IPS-NIHi7 (cell line): ENCODE measurements around the gene TGFBR3L.

Experiments used
- DNase-seq: peaks from one replicate; pipeline ENCODE4 v3.0.0; 2012; ENCODE audit warnings: mixed read lengths; ENCODE audit errors: extremely low spot score

TGFBR3L gene

GRCh38 chr19:7914598-7915045, at the start of gene TGFBR3L:
TSS of gene TGFBR3L (plus strand) at chr19:7914830.
- DNase-seq = no peak

DNA sequence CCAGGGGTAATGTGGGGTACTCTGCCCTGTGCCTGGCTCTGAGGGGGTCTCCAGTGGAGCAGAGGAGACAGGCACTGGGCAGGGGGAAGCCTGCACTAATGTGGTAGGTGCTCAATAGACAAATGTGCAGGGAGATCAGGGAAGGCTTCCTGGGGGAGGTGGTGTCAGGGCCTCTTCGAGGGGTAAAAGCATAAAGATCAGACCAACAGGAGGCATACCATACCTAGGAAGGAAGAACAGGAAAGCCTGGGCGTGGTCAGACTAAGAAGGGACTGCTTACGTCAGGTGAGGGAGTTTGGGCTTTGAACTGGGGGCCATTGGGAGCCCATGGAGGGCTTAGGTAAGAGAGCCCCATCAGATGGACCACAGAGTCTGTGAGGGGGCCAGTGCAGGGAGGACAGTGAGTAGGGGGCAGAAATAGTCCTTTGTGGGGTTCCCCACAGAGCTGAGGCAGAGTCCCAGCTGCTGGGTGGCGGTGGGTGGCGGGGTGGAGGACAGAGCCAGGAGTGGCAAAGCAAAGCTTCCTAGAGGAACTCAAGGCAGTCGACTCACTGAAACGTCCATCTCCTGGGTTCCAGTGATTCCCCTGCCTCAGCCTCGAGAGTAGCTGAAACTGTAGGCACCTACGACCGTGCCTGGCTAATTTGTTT, 49.2 kb upstream of the TGFBR3L start:
- DNase-seq = no peak

DNA sequence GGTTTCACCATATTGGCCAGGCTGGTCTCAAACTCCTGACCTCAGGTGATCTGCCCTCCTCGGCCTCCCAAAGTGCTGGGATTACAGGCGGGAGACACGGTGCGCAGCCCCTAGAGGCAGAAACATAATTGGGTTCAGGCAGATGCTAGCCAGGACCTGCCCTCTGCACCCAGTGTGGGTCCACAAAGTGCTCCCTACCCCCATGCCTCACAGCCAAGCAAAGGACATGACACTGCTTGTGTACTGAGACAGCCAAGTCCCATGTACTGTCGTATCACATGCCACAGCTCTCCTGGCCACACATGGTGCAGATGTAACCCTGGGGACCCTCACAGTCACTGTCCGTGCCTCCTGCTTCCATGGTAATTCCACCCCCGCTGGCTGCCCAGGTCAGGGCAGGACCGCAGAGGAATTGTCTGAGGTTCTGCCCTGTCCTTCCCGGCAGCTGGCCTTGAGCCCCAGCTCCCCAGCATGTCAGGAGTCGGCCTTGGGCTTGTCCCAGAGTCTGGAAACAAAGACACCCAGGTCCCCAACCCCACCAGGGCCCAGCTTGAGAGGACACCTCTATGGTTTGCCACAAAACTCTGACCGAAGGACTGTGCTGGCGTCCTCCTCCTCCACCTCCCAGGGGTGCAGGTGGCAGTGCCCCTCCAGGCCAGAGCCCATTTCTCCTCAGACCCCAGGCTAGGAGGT, 48.1 kb upstream of the TGFBR3L start:
- no peak for DNase-seq

DNA sequence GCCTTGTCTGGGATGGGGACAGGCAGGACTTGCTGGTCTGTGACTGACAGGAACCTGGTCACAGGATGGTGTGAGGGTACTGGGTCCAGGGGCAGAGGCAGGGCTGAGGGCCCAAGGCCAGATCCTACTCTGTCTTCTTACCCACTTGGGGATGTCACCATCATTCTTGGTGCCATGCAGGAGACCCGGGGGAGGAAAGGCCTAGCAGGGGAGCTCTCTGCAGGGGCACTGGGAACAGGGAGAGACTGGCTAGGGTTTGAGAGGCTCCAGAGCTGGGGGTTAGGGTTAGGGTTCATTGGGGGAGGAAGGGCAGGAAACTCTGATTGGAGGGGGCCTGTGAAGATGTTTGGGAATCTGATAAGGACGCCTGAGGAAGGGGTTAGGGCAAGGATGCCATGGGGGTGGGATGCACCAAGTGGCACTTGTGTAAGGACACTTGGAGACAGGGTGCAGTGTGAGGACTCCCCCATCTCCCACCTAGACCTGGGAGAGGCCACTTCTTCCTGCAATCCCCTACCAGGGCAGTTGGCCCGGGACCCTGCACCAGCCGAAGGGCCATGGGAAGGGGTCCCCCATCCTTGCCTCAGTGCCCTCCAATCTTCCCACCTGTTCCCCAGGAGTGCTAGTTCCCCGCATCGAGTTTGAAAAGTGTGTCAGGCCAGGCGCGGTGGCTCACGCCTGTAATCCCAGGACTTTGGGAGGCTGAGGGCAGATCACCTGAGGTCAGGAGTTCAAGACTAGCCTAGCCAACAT, 47.4 kb upstream of the TGFBR3L start:
- no peak for DNase-seq

GRCh38 chr19:7868326-7868670, 46.3 kb upstream of the TGFBR3L start:
- DNase-seq = no peak

GRCh38 chr19:7868671-7869452, 45.8 kb upstream of the TGFBR3L start:
- DNase-seq = peak; percentile 82

DNA sequence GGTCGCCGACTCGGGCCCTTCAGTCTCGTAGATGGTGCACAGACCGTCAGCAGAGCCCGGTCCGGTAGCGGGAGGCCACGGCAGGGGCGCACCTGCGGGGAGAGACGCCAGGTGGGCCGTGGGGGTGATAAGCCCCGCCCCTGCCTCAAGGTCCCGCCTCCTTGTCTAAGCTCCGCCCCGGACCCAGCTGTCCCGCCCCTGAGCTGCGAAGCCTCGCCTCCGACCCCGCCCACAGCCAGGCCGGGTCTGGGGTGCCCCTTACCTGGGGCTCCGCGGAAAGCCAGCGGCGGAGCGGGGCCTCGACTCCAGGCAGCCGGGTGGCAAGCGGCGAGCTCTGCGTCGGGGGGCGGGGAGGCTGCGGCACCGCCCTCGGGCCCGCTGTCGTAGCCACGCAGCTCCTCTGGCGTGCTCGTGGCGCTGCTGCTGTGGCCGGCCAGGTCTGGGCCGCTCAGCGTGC, 45.1 kb upstream of the TGFBR3L start:
- peak; percentile 47 for DNase-seq

DNA sequence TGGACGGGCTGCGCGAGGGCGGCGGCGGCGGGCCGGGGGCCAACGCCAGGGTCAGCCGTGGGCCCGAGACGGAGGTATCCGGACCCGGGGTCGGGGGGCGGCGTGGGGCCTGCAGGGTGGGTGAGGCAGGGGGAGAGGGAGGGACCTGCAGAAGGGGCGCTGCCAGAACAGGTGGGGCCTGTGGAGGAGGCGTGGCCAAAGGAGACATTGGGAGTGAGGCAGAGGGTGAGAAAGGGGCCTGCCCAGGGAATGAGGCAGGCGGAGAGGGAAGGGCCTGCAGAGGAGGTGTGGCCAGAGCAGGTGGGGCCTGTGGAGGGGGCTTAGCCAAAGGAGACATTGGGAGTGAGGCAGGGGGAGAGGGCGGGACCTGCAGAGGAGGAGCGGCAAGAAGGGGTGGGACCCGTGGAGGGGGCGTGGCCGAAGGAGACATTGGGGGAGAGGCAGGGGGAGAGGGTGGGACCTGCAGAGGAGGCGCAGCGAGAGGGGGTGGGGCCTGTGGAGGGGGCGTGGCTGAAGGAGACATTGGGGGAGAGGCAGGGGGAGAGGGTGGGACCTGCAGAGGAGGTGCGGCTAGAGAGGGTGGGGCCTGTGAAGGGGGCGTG, 44.6 kb upstream of the TGFBR3L start:
- DNase-seq = peak; percentile 53

DNA sequence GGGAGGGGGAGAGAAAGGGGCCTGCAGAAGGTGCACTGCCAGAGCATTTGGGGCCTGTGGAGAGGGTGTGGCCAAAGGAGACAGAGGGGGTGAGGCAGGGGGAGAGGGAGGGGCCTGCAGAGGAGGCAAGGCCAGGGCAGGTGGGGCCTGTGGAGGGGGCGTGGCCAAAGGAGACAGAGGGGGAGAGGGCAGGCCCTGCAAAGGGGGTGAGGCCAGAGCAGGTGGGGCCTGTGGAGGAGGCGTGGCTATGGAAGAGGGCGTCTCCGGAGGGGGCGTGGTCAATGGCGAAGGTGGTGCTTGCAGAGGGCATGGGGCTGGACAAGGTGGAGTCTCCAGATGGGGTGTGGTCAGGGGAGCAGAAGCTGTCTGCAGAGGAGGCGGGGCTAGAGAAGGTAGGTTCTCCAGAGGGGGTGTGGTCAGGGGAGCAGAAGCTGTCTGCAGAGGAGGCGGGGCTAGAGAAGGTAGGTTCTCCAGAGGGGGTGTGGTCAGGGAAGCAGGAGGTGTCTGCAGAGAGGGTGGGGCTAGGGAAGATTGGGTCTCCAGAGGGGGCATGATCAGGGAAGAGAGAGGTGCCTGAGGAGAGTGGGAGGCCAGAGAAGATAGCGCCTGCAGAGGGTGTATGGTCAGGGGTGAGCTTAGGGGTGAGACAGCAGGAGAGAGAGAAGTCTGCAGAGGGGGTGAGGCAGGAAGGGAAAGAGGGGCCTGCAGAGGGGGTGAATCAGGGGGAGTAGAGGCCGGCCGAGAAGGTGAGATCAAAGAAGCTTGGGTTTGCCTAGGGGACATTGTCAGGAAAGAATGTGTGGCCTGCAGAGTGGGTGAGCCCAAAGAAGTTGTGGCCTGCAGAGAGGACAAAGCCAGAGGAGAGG, 43.8 kb upstream of the TGFBR3L start:
- DNase-seq = peak; percentile 66

DNA sequence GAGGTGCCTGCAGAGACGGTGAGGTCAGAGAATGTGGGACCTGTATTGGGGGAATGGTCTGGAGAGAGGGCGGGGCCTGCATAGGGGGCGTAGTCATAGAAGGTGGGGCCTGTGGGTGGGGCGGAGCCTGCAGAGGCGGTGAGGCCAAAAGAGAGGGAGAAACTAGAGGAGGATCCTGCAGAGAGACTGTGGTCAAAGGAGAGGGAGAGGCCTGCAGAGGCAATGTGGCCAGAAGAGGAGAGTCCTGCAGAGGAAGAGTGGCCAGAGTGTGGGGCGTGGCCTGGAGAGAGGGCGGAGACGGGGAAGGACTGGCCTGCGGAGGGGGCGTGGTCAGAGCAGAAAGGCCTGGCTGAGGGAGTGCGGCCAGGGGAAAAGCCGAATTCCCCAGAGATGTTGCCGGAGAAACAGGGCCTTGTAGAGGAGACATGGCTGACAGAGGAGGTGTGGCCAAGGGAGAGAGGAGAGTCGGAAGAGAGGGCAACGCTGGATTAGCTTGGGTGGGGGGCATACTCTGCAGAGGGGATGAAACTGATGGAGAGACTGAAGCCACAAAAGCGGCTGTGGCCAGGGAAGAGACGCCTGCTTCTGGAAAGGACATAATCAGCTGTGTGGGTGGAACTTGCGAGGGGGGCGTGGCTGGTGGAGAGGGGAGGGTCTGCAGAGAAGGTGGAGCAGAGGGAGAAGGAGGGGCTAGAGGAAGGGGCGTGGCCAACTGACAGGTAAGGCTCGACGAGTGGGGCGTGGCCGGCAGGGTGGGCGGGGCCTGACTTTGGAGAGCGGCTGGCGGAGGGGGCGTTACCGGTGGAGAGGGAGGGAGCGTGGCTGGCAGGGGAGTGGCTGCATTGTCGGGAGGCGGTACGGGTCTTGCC, 43.0 kb upstream of the TGFBR3L start:
- peak; percentile 77 for DNase-seq

DNA sequence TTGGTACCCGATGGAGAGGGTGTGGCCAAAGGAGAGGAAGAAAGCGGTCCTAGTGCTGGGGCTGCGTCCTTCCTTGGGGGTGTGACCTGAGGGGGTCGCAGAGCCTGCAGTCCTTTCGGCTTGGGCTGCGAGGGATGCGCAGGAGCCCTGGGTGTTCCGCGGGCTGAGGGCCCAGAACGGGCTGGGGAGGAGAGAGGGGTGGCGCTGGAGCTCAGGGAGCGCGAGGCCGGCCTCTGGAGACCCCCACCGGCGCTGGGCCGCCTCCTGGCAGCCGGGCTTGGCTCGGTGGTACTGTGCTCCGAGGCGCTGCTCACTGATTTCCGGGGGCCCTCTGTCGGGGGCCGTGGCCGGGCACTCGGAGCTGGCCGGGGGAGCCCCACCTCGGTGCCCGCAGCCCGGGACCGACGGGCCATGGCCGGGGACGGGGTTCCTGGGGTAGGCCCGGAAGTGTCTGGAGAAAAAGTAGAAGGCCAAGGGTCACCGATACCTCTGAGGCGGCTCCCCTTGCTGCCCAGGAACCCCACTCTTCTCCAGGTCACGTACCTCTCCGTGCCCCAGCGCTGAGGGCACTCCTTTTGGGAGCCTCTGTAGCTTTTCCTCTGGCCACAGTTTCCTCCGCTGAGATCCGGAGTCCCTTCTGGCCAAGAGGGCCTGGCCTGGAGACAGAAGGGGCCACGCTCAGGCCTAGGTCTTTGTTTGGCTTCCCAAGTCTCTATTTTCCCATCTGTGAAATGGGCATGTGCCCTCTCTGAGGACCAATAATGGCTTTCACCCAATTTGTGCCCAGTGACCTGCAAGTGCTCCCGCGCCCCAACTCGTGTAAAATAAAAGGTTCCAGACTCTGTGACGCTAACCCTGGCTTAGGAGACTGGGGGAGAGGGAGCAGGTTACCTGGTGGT, 42.1 kb upstream of the TGFBR3L start:
- no peak for DNase-seq

- DNase-seq = no peak
These were observed 41.1 kb upstream of the TGFBR3L start for GRCh38 chr19:7873304-7874075.

- peak; percentile 87 for DNase-seq
These were observed 40.3 kb upstream of the TGFBR3L start, which contains the start of gene PRR36 for GRCh38 chr19:7874076-7874896. TSS of gene PRR36 (minus strand) at chr19:7874390. CDS start at chr19:7873689, 701 bp downstream.

DNA sequence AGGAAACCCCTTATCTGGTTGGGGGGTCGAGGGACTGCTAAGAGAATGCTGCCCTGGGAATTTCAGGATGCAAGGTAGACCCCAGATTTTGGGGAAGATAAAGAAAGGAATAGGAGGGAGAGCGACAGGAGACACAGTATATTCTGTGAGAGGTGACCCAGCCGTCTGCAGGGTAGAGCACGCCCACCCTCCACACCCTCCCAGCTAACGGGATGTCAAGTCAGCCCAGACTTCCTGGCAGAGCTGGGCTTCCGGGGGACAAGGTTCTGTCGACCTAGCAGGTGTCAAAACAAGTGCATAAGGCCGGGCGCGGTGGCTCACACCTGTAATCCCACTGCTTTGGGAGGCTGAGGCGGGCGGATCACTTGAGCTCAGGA, 39.7 kb upstream of the TGFBR3L start:
- no peak for DNase-seq

GRCh38 chr19:7877249-7877836, 37.3 kb upstream of the TGFBR3L start:
- no peak for DNase-seq

DNA sequence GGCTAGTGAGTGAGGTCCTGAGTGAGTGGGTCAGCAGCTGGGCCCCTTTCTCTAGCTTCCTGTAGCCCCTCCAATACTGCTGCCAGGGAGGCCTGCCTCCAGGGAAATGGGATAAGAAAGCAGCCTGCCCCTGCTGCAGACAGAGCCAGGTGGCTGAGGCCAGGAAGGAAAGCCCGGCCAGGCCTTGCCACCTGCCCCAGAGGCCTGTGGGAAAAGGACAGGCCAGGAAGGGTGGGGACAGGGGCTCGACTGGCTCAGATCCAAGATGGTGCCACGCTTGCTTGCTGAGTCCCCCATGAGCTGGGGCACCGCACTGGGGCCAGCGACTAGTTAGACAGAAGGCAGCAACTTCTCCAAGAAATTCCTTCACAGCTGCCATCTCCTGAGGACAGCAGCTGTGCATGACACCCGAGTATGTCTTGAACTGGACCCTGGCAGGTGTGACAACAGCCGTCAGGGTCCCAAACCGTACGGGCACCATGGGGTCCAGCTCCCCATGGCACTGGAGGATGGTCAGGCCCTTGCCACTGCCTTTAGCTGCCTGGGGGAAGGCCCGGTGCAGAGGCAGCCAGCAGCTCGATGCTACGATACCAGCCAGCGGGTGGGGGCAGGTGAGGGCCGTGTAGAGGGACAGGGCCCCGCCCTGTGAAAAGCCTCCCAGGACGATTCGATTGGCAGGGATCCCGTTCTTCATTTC, 35.4 kb upstream of the TGFBR3L start:
- DNase-seq = no peak
